ENCODE results near the gene NFIC. TPM values are rescaled to one million over a fixed set of nuclear protein-coding genes. Genes with fewer than 3 reads are reported as not detected.
A peak's percentile ranks its signal among the peaks of the same experiment; 100 is the strongest.

NFIC gene
- total RNA-seq, 1 experiment from 2014 or later = 56.3 TPM

GRCh38 chr19:3466635-3467034, 100.3 kb downstream of the NFIC start:
- no TSS peak for BruUV-seq (replicated peaks)
- H3K4me3 Mint-ChIP-seq (ENCODE audit: low read depth, unreplicated experiment) = no peak overlapping the region
- H3K27me3 Mint-ChIP-seq (ENCODE audit: unreplicated experiment) = peaks cover 16% of the 10 kb centered on the region
- no peak for TF ChIP-seq CTCF (IDR thresholded peaks at IDR 0.05; ENCODE audit: unreplicated experiment)
- H3K9me3 Mint-ChIP-seq (ENCODE audit: low read depth, unreplicated experiment) = peaks cover 2% of the 10 kb centered on the region
- intact Hi-C loops (cut with micrococcal nuclease; ENCODE audit: unreplicated experiment) = no loop called here
- peaks cover 15% of the 10 kb centered on the region for H3K36me3 Mint-ChIP-seq (ENCODE audit: insufficient read depth, unreplicated experiment)
- no peaks in the 10 kb centered on the region for H3K4me1 Mint-ChIP-seq (ENCODE audit: low read depth, unreplicated experiment)
- H3K27ac Mint-ChIP-seq (ENCODE audit: unreplicated experiment) = no peak overlapping the region
- no peak for DNase-seq
- CTCF ChIA-PET = no interaction called here

- intact Hi-C loops (cut with micrococcal nuclease; ENCODE audit: unreplicated experiment) = no loop called here
- no peak for DNase-seq
- Mint-ChIP-seq H3K36me3 (ENCODE audit: insufficient read depth, unreplicated experiment) (peaks cover 14% of the 10 kb centered on the region), H3K4me1 (ENCODE audit: low read depth, unreplicated experiment) (no peaks in the 10 kb centered on the region), H3K27ac (ENCODE audit: unreplicated experiment) (no peak overlapping the region), H3K9me3 (ENCODE audit: low read depth, unreplicated experiment) (peaks cover 2% of the 10 kb centered on the region), H3K27me3 (ENCODE audit: unreplicated experiment) (peaks cover 16% of the 10 kb centered on the region), H3K4me3 (ENCODE audit: low read depth, unreplicated experiment) (no peak overlapping the region)
- no peak for TF ChIP-seq CTCF (IDR thresholded peaks at IDR 0.05; ENCODE audit: unreplicated experiment)
- CTCF ChIA-PET = no interaction called here
- BruUV-seq (replicated peaks) = no TSS peak
These were observed 101.2 kb downstream of the NFIC start for GRCh38 chr19:3467437-3468198.

GRCh38 chr19:3468211-3468610, 101.8 kb downstream of the NFIC start:
- no peak overlapping the region for H3K4me3 Mint-ChIP-seq (ENCODE audit: low read depth, unreplicated experiment)
- H3K36me3 Mint-ChIP-seq (ENCODE audit: insufficient read depth, unreplicated experiment) = peaks cover 9% of the 10 kb centered on the region
- no peak for DNase-seq
- peaks cover 2% of the 10 kb centered on the region for H3K9me3 Mint-ChIP-seq (ENCODE audit: low read depth, unreplicated experiment)
- TF ChIP-seq CTCF (IDR thresholded peaks at IDR 0.05; ENCODE audit: unreplicated experiment) = no peak
- peaks cover 16% of the 10 kb centered on the region for H3K27me3 Mint-ChIP-seq (ENCODE audit: unreplicated experiment)
- H3K4me1 Mint-ChIP-seq (ENCODE audit: low read depth, unreplicated experiment) = no peaks in the 10 kb centered on the region
- intact Hi-C loops (cut with micrococcal nuclease; ENCODE audit: unreplicated experiment) = no loop called here
- peak overlapping the region; percentile 58 for H3K27ac Mint-ChIP-seq (ENCODE audit: unreplicated experiment)
- CTCF ChIA-PET = interaction anchor here (0.5 kb wide), 1 partner anchor 486 kb away, joined by 8 read pairs; no protein-coding TSS in a partner anchor
- no TSS peak for BruUV-seq (replicated peaks)

- TF ChIP-seq CTCF (IDR thresholded peaks at IDR 0.05; ENCODE audit: unreplicated experiment) = no peak
- H3K9me3 Mint-ChIP-seq (ENCODE audit: low read depth, unreplicated experiment) = peaks cover 2% of the 10 kb centered on the region
- peaks cover 16% of the 10 kb centered on the region for H3K27me3 Mint-ChIP-seq (ENCODE audit: unreplicated experiment)
- H3K4me1 Mint-ChIP-seq (ENCODE audit: low read depth, unreplicated experiment) = no peaks in the 10 kb centered on the region
- BruUV-seq (replicated peaks) = no TSS peak
- H3K4me3 Mint-ChIP-seq (ENCODE audit: low read depth, unreplicated experiment) = no peak overlapping the region
- intact Hi-C loops (cut with micrococcal nuclease; ENCODE audit: unreplicated experiment) = no loop called here
- peaks cover 9% of the 10 kb centered on the region for H3K36me3 Mint-ChIP-seq (ENCODE audit: insufficient read depth, unreplicated experiment)
- CTCF ChIA-PET = interaction anchor here (0.6 to 1.1 kb wide), 2 partner anchors 15 to 169 kb away, joined by 4 to 5 read pairs; no protein-coding TSS in a partner anchor
- DNase-seq = no peak
- no peak overlapping the region for H3K27ac Mint-ChIP-seq (ENCODE audit: unreplicated experiment)
These were observed 103.5 kb downstream of the NFIC start for GRCh38 chr19:3469638-3470499.

Data from Calu3 (cell line).